HCT116 (cell line): ENCODE measurements around the gene CENPP. TPM values are rescaled to one million over a fixed set of nuclear protein-coding genes. Genes with fewer than 3 reads are reported as not detected.
A peak's percentile ranks its signal among the peaks of the same experiment; 100 is the strongest.

ENCODE experiments used
- ATAC-seq: fragments of 200-7000 bp; cut with Tn5 transposase; 2 replicates; pipeline ENCODE4 v1.9.1; 2020; ENCODE audit warnings: mild to moderate bottlenecking, moderate library complexity
- BruUV-seq: library from RNA; stranded (reverse); fragments of 400-500 nt; replicated peaks from 2 replicates; lab custom pipeline; 2021; lab: Mats Ljungman, UMichigan
- CTCF ChIA-PET: fragments of 300-600 bp; sonication (Branson Sonifier 250); formaldehyde crosslinking; loops from one replicate; lab custom pipeline; 2021; ENCODE audit warnings: antibody characterized with exemption; lab: Charles Lee
- POLR2A ChIA-PET: fragments of 300-600, 350-600 bp; sonication (Branson Sonifier 250); formaldehyde crosslinking; loops from one replicate; lab custom pipeline; 2021; ENCODE audit warnings: antibody characterized with exemption; lab: Charles Lee
- RAD21 ChIA-PET, 2 experiments: fragments of 300-600 bp; sonication (Branson Sonifier 250); formaldehyde crosslinking; loops; one replicate each; lab custom pipeline; 2023; ENCODE audit warnings: low total read pairs in 2 of 2; ENCODE audit not compliant: uncharacterized antibody in 2 of 2, unreplicated experiment in 2 of 2, low non-redundant PET in 1 of 2; lab: Charles Lee
- DNase-seq: peaks from one replicate; pipeline ENCODE4 v3.0.0-alpha.2; 2010; ENCODE audit warnings: low read depth, low spot score
- H2AFZ ChIP-seq: fragments of 200-600 bp; shearing (Covaris generic), sonication (generic); 2 replicates; pipeline ENCODE4 v1.6.1; 2017; ENCODE audit warnings: low read depth, mixed run types, mixed read lengths, antibody characterized with exemption, low read length; ENCODE audit not compliant: poor library complexity, severe bottlenecking
- H3K27ac ChIP-seq: 2 replicates; pipeline ENCODE4 v1.5.1; 2012; ENCODE audit warnings: low read depth, low read length
- H3K27me3 ChIP-seq: fragments of 200-600 bp; sonication (generic); 2 replicates; pipeline ENCODE4 v1.6.1; 2016; ENCODE audit warnings: mixed run types, low read length, mixed read lengths; ENCODE audit not compliant: insufficient read depth
- H3K36me3 ChIP-seq, 2 experiments: fragments of 200-500 bp in 1 of 2; fragments of 200-600 bp in 1 of 2; sonication (Bioruptor generic) in 1 of 2; sonication (generic) in 1 of 2; 2 replicates each; pipeline versions ENCODE4 v1.5.1 to v1.6.1; 2014 to 2016; ENCODE audit warnings: low read length in 2 of 2, inconsistent platforms in 1 of 2, mixed read lengths in 1 of 2, mixed run types in 1 of 2; ENCODE audit not compliant: insufficient read depth in 2 of 2, control insufficient read depth in 1 of 2
- H3K4me1 ChIP-seq, 2 experiments: fragments of 200-600 bp in 1 of 2; sonication (generic) in 1 of 2; 2 replicates each; pipeline versions ENCODE4 v1.5.1 to v1.6.1; 2012 to 2017; ENCODE audit warnings: low read length in 2 of 2, inconsistent platforms in 1 of 2, mild to moderate bottlenecking in 1 of 2, mixed read lengths in 1 of 2, mixed run types in 1 of 2, moderate library complexity in 1 of 2; ENCODE audit not compliant: insufficient read depth in 2 of 2, control insufficient read depth in 1 of 2
- H3K4me2 ChIP-seq: fragments of 200-600 bp; sonication (generic); 2 replicates; pipeline ENCODE4 v1.6.1; 2017; ENCODE audit warnings: mixed run types, low read length, mixed read lengths
- H3K4me3 ChIP-seq, 2 experiments: fragments of 200-600 bp in 1 of 2; sonication (generic) in 1 of 2; replicated peaks in 1 of 2; 2 replicates each; pipeline ENCODE4 v1.5.1; 2011 to 2016; ENCODE audit warnings: low read length in 2 of 2, control low read depth in 1 of 2, low read depth in 1 of 2, mild to moderate bottlenecking in 1 of 2, mixed read lengths in 1 of 2, mixed run types in 1 of 2
- H3K79me2 ChIP-seq: fragments of 200-600 bp; sonication (generic); 2 replicates; pipeline ENCODE4 v1.6.1; 2017; ENCODE audit warnings: mild to moderate bottlenecking, mixed run types, low read length, moderate library complexity, mixed read lengths; ENCODE audit not compliant: insufficient read depth
- H3K9ac ChIP-seq: fragments of 200-600 bp; sonication (generic); 2 replicates; pipeline ENCODE4 v1.6.1; 2016; ENCODE audit warnings: low read length, mixed read lengths
- H3K9me2 ChIP-seq: fragments of 200-600 bp; sonication (generic), shearing (Covaris generic); 2 replicates; pipeline ENCODE4 v1.6.1; 2017; ENCODE audit warnings: mixed run types, mild to moderate bottlenecking, moderate library complexity; ENCODE audit not compliant: insufficient read depth
- H3K9me3 ChIP-seq, 2 experiments: fragments of 200-500 bp in 1 of 2; fragments of 200-600 bp in 1 of 2; sonication (Bioruptor generic) in 1 of 2; sonication (generic) in 1 of 2; 2 replicates each; pipeline ENCODE4 v1.6.1; 2014 to 2017; ENCODE audit warnings: low read length in 2 of 2, mixed read lengths in 2 of 2, inconsistent platforms in 1 of 2, low read depth in 1 of 2, mild to moderate bottlenecking in 1 of 2, mixed run types in 1 of 2, moderate library complexity in 1 of 2; ENCODE audit not compliant: control insufficient read depth in 1 of 2, insufficient read depth in 1 of 2
- H4K20me1 ChIP-seq: fragments of 200-600 bp; sonication (generic), shearing (Covaris generic); 2 replicates; pipeline ENCODE4 v1.6.1; 2017; ENCODE audit warnings: mixed run types, mild to moderate bottlenecking, moderate library complexity; ENCODE audit not compliant: insufficient read depth
- JUND ChIP-seq: IDR thresholded peaks from 2 replicates; pipeline ENCODE4 v1.6.1; 2012
- SP1 ChIP-seq: IDR thresholded peaks from 2 replicates; pipeline ENCODE4 v1.6.1; 2012; ENCODE audit warnings: low read depth
- TCF7L2 ChIP-seq: IDR thresholded peaks from 2 replicates; pipeline ENCODE4 v1.7.0; 2011; ENCODE audit warnings: borderline replicate concordance, inconsistent platforms; ENCODE audit not compliant: insufficient read depth, insufficient read length; ENCODE audit errors: extremely low read depth
- ZNF274 ChIP-seq: fragments of 200-500 bp; sonication (Bioruptor generic); IDR thresholded peaks from 2 replicates; pipeline ENCODE4 v1.6.1; 2014; ENCODE audit warnings: mild to moderate bottlenecking, low read depth, low read length, inconsistent platforms
- intact Hi-C: fragments of 100-400 bp; cut with micrococcal nuclease; formaldehyde crosslinking; loops from 2 replicates; pipeline ENCODE4 v1.10.0; 2022
- total RNA-seq: library from RNA; stranded (reverse); gene quantifications from one replicate; pipeline ENCODE4 v1.2.1, GENCODE V29; 2021; ENCODE audit not compliant: unreplicated experiment
- TF ChIP-seq, protein P1 (sequence below): IDR thresholded peaks from 2 replicates; pipeline ENCODE4 v1.6.1; 2011; ENCODE audit warnings: mild to moderate bottlenecking, low read length, moderate library complexity; ENCODE audit not compliant: insufficient replicate concordance; ENCODE audit errors: extremely low read depth
- TF ChIP-seq, protein P2 (sequence below), 3 experiments: fragments of 200-600 bp in 1 of 3; sonication (generic) in 1 of 3; IDR thresholded peaks in 2 of 3; conservative IDR thresholded peaks in 1 of 3; 2 replicates each; pipeline ENCODE4 v1.5.1; 2012 to 2017; ENCODE audit warnings: low read depth in 2 of 3, low read length in 2 of 3, antibody characterized with exemption in 1 of 3, borderline replicate concordance in 1 of 3, control low read depth in 1 of 3, mild to moderate bottlenecking in 1 of 3, mixed read lengths in 1 of 3, mixed run types in 1 of 3, moderate library complexity in 1 of 3; ENCODE audit not compliant: insufficient read depth in 1 of 3
- TF ChIP-seq, protein P3 (sequence below): IDR thresholded peaks from 2 replicates; pipeline ENCODE4 v1.6.1; 2012

The CENPP gene
- total RNA-seq, 1 experiment from 2014 or later = 7.0 TPM

DNA sequence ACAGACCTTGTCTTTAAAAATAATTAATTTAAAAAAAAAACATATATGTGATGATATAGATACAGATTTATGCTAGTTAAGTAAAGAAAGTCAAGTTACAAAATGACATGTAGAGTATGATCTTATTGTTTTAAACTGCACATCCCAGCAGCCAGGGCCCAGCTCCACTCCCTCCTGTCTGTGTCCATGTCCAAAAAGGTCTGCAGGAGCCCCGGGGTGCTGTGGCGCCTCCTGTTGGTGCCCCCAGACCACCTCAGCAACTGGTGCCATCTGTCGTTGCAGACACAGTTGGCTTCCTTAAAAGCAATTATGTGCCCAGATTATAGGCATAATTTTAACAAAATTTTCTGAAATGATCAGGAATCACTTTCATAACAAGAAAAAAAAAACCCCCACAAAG, 310.9 kb downstream of the CENPP start:
- Histone ChIP-seq H3K27ac (no peak overlapping the region), H3K4me1 (no peaks in the 10 kb centered on the region), H3K9ac (no peak overlapping the region), H3K4me3 (no peak overlapping the region), H3K79me2 (no peaks in the 10 kb centered on the region), H3K36me3 (peaks cover 25 to 45% of the 10 kb centered on the region in 2 experiments; a peak in 3 of 4 replicates), H4K20me1 (no peaks in the 10 kb centered on the region), H3K4me2 (no peak overlapping the region), H3K9me2 (no peaks in the 10 kb centered on the region), H3K27me3 (no peaks in the 10 kb centered on the region), H3K9me3 (no peaks in the 10 kb centered on the region), H2AFZ (no peak overlapping the region)
- DNase-seq (no peak), ATAC-seq (no peak)
- ChIA-PET CTCF (interaction anchor here (1.5 kb wide), 1 partner anchor 496 kb away, joined by 5 read pairs; no protein-coding TSS in a partner anchor), RAD21 (no interaction called here), POLR2A (no interaction called here)
- TF ChIP-seq, protein P1, sequence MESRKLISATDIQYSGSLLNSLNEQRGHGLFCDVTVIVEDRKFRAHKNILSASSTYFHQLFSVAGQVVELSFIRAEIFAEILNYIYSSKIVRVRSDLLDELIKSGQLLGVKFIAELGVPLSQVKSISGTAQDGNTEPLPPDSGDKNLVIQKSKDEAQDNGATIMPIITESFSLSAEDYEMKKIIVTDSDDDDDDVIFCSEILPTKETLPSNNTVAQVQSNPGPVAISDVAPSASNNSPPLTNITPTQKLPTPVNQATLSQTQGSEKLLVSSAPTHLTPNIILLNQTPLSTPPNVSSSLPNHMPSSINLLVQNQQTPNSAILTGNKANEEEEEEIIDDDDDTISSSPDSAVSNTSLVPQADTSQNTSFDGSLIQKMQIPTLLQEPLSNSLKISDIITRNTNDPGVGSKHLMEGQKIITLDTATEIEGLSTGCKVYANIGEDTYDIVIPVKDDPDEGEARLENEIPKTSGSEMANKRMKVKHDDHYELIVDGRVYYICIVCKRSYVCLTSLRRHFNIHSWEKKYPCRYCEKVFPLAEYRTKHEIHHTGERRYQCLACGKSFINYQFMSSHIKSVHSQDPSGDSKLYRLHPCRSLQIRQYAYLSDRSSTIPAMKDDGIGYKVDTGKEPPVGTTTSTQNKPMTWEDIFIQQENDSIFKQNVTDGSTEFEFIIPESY = no peak
- TF ChIP-seq, protein P2, sequence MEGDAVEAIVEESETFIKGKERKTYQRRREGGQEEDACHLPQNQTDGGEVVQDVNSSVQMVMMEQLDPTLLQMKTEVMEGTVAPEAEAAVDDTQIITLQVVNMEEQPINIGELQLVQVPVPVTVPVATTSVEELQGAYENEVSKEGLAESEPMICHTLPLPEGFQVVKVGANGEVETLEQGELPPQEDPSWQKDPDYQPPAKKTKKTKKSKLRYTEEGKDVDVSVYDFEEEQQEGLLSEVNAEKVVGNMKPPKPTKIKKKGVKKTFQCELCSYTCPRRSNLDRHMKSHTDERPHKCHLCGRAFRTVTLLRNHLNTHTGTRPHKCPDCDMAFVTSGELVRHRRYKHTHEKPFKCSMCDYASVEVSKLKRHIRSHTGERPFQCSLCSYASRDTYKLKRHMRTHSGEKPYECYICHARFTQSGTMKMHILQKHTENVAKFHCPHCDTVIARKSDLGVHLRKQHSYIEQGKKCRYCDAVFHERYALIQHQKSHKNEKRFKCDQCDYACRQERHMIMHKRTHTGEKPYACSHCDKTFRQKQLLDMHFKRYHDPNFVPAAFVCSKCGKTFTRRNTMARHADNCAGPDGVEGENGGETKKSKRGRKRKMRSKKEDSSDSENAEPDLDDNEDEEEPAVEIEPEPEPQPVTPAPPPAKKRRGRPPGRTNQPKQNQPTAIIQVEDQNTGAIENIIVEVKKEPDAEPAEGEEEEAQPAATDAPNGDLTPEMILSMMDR (IDR thresholded peaks at IDR 0.05 in 2 of 3, conservative IDR thresholded peaks at IDR 0.05 in 1 of 3; ENCODE audit: borderline replicate concordance in 1 of 3, insufficient read depth in 1 of 3, low read depth in 2 of 3, low read length in 2 of 3) = peak in 1 of 3 experiments; percentile 26; a peak in 1 of 6 replicates
- no peak for TF ChIP-seq TCF7L2
- no peak for TF ChIP-seq JUND
- TF ChIP-seq SP1 = no peak
- TF ChIP-seq, protein P3, sequence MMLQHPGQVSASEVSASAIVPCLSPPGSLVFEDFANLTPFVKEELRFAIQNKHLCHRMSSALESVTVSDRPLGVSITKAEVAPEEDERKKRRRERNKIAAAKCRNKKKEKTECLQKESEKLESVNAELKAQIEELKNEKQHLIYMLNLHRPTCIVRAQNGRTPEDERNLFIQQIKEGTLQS = no peak
- no peak for TF ChIP-seq ZNF274
- intact Hi-C loops = no loop called here
- no TSS peak for BruUV-seq
